ENCODE data around the gene HSPA1B. TPM values are rescaled to one million over a fixed set of nuclear protein-coding genes. Genes with fewer than 3 reads are reported as not detected.
"Not testable (repeated sequence)": the region's sequence is repeated elsewhere in the genome, so short reads cannot be mapped to it uniquely, and the experiment has no call there.

Gene HSPA1B
- total RNA-seq, 1 donor from 2014 or later, result 65.8 TPM

GRCh38 chr6:31799781-31800180, 27.8 kb upstream of the HSPA1B start:
- no peak for TF ChIP-seq CTCF (IDR thresholded peaks at IDR 0.05)

GRCh38 chr6:31801031-31801927, 26.3 kb upstream of the HSPA1B start:
- H3K4me3 Mint-ChIP-seq (ENCODE audit: unreplicated experiment); H3K9me3 Mint-ChIP-seq (ENCODE audit: unreplicated experiment); H3K36me3 Mint-ChIP-seq (ENCODE audit: unreplicated experiment); H3K27ac Mint-ChIP-seq (ENCODE audit: unreplicated experiment); H3K4me1 Mint-ChIP-seq (ENCODE audit: unreplicated experiment); DNase-seq (ENCODE audit: extremely low spot score, unreplicated experiment); H3K27me3 Mint-ChIP-seq (ENCODE audit: unreplicated experiment): not testable (repeated sequence)

More at GRCh38 chr6:31799781-31800180, 27.8 kb upstream of the HSPA1B start:
- DNase-seq (ENCODE audit: extremely low spot score, unreplicated experiment), result no peak
- Mint-ChIP-seq H3K27me3 (ENCODE audit: unreplicated experiment) (no peaks in the 10 kb centered on the region), H3K36me3 (ENCODE audit: unreplicated experiment) (peaks cover 2% of the 10 kb centered on the region), H3K27ac (ENCODE audit: unreplicated experiment) (no peak overlapping the region), H3K4me3 (ENCODE audit: unreplicated experiment) (no peak overlapping the region), H3K9me3 (ENCODE audit: unreplicated experiment) (no peaks in the 10 kb centered on the region), H3K4me1 (ENCODE audit: unreplicated experiment) (no peaks in the 10 kb centered on the region)

- TF ChIP-seq CTCF (IDR thresholded peaks at IDR 0.05), result no peak
- Mint-ChIP-seq H3K36me3 (ENCODE audit: unreplicated experiment) (no peaks in the 10 kb centered on the region), H3K4me1 (ENCODE audit: unreplicated experiment) (peaks cover 12% of the 10 kb centered on the region), H3K27me3 (ENCODE audit: unreplicated experiment) (no peaks in the 10 kb centered on the region), H3K27ac (ENCODE audit: unreplicated experiment) (peak overlapping the region; percentile 93), H3K9me3 (ENCODE audit: unreplicated experiment) (no peaks in the 10 kb centered on the region), H3K4me3 (ENCODE audit: unreplicated experiment) (peak overlapping the region; percentile 86)
- DNase-seq (ENCODE audit: extremely low spot score, unreplicated experiment), result no peak
Measured at GRCh38 chr6:31805939-31806469, 21.5 kb upstream of the HSPA1B start.

GRCh38 chr6:31806470-31807272, 20.9 kb upstream of the HSPA1B start, which contains the start of gene LSM2:
Gene LSM2, minus strand, starts transcription at chr6:31806966. Its CDS starts 209 bp downstream, at chr6:31806757.
- H3K9me3 Mint-ChIP-seq (ENCODE audit: unreplicated experiment), result no peaks in the 10 kb centered on the region
- H3K4me1 Mint-ChIP-seq (ENCODE audit: unreplicated experiment), result peaks cover 12% of the 10 kb centered on the region
- peak within 1 kb of the TSS; percentile 86 for H3K4me3 Mint-ChIP-seq (ENCODE audit: unreplicated experiment)
- no peaks in the 10 kb centered on the region for H3K36me3 Mint-ChIP-seq (ENCODE audit: unreplicated experiment)
- no peaks in the 10 kb centered on the region for H3K27me3 Mint-ChIP-seq (ENCODE audit: unreplicated experiment)
- DNase-seq (ENCODE audit: extremely low spot score, unreplicated experiment), result peak; percentile 99
- TF ChIP-seq CTCF (IDR thresholded peaks at IDR 0.05), result no peak
- H3K27ac Mint-ChIP-seq (ENCODE audit: unreplicated experiment), result peak within 1 kb of the TSS; percentile 93

- H3K4me3 Mint-ChIP-seq (ENCODE audit: unreplicated experiment); H3K27me3 Mint-ChIP-seq (ENCODE audit: unreplicated experiment); DNase-seq (ENCODE audit: extremely low spot score, unreplicated experiment); H3K36me3 Mint-ChIP-seq (ENCODE audit: unreplicated experiment); H3K9me3 Mint-ChIP-seq (ENCODE audit: unreplicated experiment); H3K27ac Mint-ChIP-seq (ENCODE audit: unreplicated experiment): not testable (repeated sequence)
- peaks cover 12% of the 10 kb centered on the region for H3K4me1 Mint-ChIP-seq (ENCODE audit: unreplicated experiment)
Measured at GRCh38 chr6:31808599-31808998, 18.9 kb upstream of the HSPA1B start.
